HG03139 (cell line): ENCODE results near the gene ZNG1C.
"Not testable (repeated sequence)": the region's sequence is repeated elsewhere in the genome, so short reads cannot be mapped to it uniquely, and the experiment has no call there.

Source experiments
- ATAC-seq: cut with Tn5 transposase; IDR thresholded peaks from one replicate; pipeline ENCODE4 v1.9.1; 2021; ENCODE audit not compliant: unreplicated experiment

ZNG1C gene

GRCh38 chr9:68342265-68343025 lies 100.7 kb downstream of the ZNG1C start:
- ATAC-seq = peak; percentile 72

GRCh38 chr9:68343242-68343641 lies 101.5 kb downstream of the ZNG1C start:
- ATAC-seq = not testable (repeated sequence)

GRCh38 chr9:68343992-68344391 lies 102.2 kb downstream of the ZNG1C start:
- ATAC-seq = not testable (repeated sequence)
